Cardiac septum (tissue), 1 donor: ENCODE data around the gene MRPL40. TPM values are rescaled to one million over a fixed set of nuclear protein-coding genes. Genes with fewer than 3 reads are reported as not detected.
A peak's percentile ranks its signal among the peaks of the same experiment; 100 is the strongest.

Source experiments
- DNase-seq: peaks from one replicate; pipeline ENCODE4 v3.0.0-alpha.2; 2020; ENCODE audit warnings: low spot score
- intact Hi-C: fragments of 100-400 bp; cut with DNase I; formaldehyde crosslinking; loops from one replicate; pipeline ENCODE4 v1.14.0; 2022
- total RNA-seq: library from RNA; stranded (reverse); fragmentation: NEBNext Ultra II Directional; extraction: Animal tissue kit (Norgen Biotek cat#: 25700); gene quantifications from one replicate; pipeline ENCODE4 v1.2.1, GENCODE V29; 2021
- donor health status: DM: no; HTN: no; CAD: no.

MRPL40 gene
- total RNA-seq, 1 donor from 2014 or later: 44.1 TPM

DNA sequence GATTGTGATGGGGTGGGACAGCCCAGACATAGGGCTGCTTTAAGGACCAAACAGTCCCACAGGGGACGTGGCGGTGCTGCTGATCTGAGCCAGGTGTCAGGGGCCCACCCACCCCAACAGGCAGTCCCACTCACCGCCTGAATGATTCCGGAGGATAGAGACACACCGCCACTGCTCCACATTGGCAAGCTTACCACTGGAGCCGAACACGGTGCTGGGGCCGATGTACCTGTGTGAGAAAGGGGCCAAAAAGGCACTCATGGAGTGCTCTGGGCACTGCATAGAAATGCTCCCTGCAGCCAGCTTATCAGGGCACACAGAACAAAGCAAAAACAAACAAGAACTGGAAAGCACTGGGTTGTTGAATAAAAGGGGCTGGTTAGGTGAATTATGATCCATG lies 26.7 kb upstream of the MRPL40 start:
- DNase-seq: no peak
- intact Hi-C loops: loop anchor here (10.0 kb wide), 1 partner anchor 61 kb away; no protein-coding TSS in a partner anchor

DNA sequence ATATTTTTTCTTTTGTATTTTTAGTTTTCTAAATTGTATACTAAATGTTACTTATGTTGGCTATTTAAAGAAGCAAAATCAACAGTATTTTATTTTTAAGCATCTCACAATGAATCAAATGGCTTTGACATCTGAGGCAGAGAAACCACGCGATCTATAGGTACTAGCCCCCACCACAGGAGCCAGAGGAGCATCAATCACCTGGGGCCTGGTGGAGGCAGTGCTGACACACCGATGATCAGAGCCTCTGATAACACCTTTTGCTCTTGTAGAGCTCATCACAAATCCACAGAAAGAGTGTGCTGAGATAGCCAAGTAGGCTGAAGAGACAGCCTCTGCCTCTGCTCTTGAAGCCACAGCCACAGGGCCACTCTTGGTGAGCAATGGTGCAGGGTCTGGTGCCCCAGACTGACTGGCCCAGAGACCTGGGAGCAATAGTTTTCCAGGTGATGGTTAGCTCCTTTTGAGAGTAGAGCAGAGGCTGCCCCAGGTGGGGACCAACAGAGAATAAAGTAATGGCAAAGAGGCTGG lies 26.0 kb upstream of the MRPL40 start:
- intact Hi-C loops: loop anchor here (10.0 kb wide), 1 partner anchor 62 kb away; no protein-coding TSS in a partner anchor
- no peak for DNase-seq

DNA sequence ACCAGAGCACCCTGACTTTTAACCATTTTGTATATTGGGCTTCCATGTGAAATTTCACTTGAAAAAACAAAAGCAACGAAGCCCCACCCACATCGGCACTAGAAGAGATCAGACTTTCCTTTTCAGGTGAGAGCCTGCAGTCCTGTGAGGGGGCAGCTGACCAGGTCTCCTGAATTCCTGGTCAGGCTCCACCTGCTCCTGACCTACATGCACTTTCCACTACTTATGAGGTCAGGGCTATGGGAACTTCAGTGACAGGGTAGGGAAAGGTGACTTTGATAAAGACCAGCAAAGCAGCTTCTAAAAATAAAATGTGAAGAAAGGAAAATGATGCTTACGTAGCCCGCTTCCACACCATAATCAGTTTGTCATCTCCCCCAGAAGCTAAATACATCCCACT lies 25.5 kb upstream of the MRPL40 start:
- no peak for DNase-seq
- intact Hi-C loops: loop anchor here (10.0 kb wide), 1 partner anchor 62 kb away; no protein-coding TSS in a partner anchor

DNA sequence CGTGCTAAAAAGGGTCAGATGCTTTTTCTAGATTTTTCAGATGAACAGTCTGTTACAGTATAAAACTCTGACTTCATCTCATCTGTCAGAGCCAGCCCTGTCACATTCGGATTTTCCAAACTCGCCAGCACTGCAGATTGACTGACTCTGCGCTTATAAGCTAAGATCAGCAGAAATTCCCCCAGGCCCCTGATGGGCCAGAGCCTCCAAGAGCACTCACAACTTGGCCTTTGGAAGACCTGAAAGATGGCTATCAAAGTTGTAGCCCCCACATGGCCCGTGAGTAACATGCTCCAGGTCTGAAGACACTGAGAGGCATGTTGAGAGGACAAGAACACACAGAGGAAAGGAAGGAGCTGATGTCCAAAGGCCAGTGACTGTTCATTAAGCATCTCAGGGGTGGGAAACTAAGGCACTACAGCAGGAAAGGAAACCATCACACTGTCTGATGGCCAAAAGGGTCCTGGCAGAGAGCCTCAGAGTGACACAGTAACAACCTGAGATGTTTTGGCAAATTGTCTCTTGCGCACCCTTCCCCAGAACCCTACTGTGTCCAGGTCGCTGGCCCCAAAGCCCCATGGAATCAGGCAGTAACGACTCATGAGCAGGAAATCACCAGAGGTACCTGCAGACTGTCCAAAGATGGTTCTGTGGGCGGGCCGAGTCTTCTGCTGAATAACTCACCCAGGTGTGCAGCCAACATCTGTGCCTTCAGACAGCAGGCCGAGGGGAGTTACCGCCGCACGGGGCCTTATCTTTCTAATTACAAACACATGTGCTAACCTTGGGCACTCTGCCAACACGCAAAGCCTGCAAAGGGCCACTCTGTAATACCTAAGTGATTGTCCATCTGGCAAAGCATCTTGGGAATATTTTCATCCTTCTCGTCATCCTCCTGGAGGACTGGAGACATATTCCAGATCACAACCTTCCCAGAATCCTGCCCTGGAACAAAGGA lies 24.4 kb upstream of the MRPL40 start:
- DNase-seq: no peak

DNA sequence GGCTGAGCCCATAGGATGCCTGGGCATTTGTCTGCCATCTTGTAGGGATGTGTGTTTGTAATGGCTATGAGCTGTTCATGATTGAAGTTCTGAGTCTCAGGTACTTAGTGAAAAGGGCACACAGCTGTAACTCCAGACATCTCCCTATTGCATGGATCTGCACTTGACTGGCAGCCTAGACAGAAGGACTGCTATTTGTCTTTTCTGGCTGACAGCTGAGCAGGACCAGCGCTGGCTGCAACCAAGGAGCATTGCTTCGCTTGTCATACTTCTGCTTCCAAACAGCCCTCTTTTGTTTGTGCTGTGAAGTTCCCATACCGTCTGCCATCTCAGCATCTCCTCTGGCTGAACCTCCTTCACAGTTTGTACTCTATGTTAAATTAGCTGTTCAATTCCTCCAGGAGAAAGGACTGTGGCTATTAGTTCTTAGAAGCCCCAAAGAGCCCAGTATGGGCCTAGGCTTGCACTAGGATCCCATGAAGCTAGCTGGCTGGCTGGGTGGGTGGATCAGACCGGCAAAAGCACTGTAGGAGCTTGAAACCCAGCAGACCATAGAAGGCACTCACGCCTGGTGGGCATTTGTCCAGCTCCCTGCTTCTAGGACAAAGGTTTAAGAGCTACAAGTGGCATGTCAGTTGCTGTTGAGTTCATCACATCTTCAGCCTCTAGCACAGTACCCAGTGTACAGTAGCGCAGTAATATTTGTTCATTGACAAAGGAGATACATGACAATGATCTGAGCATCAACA lies 21.2 kb upstream of the MRPL40 start:
- no peak for DNase-seq

More for the DNA sequence above, 24.4 kb upstream of the MRPL40 start:
- intact Hi-C loops: loop anchor here (10.0 kb wide), 1 partner anchor 63 kb away; no protein-coding TSS in a partner anchor

DNA sequence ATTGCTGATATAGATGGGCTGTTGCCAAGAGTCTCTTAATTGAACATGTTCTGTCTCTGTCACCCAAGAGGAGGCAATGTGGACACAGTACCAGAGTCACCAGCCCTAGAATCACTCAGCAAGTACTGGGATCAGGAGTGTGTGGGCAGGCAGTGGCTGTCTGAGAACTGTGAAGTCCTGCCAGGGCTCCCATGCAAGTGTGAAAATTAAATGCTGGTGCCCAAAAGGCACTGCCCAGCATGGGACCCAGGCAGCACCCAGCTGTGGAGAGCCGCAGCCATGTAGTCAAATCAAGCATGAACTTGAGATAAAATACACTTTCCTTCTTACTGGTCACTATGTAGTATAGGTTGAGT lies 20.7 kb upstream of the MRPL40 start:
- no peak for DNase-seq
- intact Hi-C loops: no loop called here

More for the DNA sequence above, 21.2 kb upstream of the MRPL40 start:
- intact Hi-C loops: no loop called here

DNA sequence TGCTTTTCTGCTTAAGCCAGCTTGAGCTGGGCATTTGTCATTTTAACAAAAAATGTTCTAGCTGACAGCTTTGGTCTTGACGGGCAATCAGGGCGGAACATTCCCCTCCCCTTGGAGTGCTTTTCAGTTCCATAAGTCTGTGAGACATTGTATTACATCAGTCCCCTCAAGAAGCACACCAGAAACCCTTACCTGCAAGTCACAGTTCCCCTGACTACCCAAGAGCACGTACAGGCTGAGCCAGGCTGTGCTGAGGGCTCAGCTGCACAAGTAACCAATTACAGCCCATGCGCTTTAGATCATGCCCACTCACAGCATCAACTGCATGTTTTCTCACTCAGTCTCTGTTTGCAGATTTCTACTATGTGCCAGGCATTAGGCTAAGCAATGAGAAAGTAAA lies 19.9 kb upstream of the MRPL40 start:
- intact Hi-C loops: no loop called here
- no peak for DNase-seq

DNA sequence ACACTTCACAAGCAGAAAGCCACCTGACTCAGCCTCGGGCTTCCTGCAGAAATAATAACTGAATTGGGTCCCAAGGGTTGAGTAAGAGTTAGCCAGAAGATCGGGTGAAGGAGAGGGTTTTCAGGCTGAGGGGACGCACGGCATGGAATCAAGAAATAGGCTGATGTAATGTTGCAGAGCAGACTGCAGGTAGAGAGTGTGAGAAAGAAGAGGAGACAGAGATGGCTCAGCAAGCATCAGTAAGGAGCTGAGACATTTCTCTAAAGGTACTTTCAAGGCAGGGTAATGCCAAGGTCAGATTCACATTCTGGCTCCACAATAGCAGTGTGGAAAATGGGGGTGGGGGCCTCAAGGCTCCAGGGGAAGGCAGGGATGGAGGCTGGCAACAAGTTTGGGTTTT lies 19.4 kb upstream of the MRPL40 start:
- DNase-seq: no peak
- intact Hi-C loops: no loop called here

DNA sequence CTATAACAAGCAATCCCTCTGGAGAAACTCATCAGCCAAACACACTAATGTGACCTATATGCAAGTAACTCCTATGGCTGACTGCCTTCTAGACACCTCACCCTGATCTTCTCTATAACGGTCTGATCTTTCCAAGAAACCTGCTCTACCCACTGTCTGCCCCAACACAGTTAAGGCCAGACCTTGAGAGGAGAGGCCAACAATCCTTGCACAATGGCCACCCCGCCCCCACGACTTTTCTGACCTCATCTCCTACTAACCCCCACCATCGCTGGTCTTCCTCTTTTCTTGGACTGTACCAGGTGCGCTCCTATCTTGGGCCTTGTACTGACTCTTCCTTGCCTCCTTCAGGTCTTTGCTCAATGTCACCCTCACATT lies 13.3 kb upstream of the MRPL40 start:
- DNase-seq: peak; percentile 88
- intact Hi-C loops: no loop called here

DNA sequence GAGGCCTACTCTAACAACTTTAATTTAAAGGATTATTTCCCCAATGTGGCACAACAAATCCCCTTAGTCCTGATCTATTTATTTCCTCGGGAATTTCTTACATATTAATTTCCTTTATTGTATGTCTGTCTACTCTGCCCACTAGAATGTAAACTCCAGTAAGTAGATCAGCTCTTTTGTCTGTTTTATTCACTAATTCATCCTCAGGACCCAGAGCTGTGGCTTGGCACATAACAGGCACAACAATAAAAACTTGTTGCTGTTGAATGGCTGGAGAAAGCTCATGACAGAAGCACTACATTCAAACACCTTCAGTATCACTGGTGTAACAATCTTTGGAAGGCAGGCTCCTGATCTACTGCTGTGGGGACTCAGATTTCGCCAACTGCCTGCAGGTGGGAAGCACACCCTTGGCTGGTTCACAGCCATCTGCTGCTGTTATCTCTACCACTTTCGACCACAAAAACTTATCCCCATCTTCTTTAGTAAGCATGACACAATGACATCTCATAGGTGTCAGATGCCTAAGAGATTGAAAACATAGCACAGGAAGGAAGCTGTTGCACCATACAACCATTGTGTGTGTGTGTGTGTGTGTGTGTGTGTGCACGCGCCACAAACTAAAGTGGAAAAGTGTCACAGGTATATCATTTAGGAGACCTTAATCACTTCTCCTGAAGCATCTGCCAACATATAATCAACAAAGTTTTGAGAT lies 12.7 kb upstream of the MRPL40 start:
- no peak for DNase-seq
- intact Hi-C loops: no loop called here

DNA sequence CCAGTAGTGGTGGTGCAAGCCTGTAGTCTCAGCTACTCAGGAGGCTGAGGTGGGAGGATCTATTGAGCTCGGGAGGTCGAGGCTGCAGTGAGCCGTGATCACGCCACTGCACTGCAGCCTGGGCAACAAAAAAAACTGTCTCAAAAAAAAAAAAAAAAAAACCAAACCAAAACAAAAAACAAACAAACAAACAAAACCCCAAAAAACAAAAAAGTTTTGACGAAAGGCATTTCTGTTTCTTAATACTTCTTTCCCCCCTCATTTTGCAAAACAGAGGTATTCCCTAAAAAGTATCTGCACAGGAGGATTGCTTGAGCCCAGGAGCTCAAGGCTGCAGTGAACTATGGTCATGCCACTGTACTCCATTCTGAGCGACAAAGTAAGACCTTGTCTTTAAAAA lies 12.0 kb upstream of the MRPL40 start:
- intact Hi-C loops: no loop called here
- DNase-seq: no peak

DNA sequence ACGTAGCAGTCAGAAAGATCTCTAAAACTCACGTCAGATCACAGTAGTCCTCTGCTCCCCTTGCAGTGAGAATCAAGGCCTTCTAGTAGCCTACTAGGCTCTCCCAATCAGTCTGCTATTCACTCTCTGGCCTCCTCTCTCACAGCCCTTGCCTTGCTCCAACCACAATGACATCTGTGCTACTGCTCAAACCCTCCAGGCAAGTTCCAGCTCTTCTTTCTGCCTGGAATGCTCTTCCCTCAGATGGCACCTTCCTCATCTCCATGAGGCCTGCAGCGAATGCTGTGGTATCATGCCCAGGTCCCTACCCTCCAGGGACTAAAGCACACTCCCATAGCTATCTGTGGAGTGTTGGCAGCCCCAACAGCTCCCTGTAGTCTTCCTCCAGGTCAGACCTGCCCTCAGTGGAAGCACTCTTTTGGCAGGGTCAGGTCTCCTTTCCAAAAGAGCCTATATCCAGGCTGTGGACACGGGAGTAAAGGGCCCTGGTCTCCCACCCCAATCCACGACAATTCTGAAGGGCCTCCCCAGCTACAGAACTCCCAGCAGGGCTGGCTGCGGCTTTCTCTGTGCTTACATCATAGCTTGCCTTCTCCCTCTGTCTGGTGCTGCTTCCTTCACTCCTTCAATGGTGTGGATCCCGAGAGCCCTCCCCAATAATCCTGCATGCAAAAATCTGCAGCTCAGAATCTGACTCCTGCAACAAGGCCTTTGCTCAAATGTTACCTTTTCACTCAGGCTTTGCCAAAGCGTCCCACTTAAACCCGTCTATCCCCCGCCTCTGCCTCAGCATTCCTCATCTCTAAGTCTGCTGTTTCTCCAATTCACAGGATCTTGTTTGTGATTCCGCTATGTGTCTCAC lies 9.7 kb upstream of the MRPL40 start:
- intact Hi-C loops: no loop called here
- DNase-seq: no peak

DNA sequence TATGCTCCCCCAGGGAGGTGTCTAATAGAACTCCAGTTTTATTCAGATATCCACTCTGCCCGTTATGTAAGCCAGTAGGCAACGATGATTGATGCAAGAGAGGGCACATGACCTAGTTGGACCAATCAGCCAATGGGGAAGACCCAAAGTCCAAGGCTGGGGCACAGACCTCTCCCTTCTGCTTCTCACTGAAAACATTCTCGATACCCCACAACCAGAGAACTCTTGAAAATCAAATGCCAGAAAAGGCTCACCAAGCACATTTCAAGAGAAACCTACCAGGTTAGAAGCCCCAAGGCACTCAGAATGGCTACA lies 8.2 kb upstream of the MRPL40 start:
- peak; percentile 77 for DNase-seq
- intact Hi-C loops: no loop called here

DNA sequence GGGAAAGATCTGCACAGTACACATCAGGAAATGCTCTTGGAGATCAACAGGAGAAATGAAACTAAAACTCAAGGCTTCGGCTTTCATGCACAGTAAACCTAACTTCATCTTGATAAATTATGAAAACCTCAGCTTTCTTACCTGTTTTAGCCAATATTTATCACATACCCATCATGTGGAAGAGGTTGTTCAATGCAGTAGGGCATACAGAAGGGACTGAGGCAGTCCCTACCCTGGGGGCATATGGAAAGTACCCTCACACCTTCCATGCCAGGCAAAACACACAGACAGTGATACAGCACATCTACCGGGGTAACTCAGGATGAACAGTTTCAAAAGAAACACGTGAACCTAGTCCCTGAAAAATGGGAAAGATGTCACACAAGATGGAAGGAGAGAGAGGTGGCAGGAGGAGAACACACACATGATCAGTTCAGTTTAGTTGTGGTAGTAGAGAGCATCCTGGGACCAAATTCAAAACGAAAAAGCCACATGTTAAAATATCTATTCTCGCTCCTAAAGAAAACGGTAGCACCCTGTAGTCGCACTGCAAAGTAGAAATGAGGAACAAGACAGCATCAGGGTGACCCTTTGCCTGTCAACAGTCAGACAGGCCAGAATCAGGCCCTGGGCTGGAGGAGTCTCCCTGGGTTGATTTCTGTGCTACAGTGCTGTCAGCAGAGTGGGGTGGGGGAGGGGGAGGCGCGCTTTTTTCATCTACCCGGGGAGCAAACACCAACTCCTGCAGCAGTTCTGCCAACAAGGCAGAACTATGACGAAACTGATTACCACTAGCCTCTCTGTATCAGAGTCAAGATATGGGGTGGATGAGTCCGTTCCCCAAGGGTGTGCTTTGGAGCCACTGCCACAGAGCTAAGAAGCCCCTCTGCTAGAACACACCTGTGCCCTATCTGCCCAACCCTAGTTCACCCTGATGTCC lies 2.1 kb upstream of the MRPL40 start:
- intact Hi-C loops: loop anchor here (5.0 to 10.0 kb wide), 2 partner anchors 138 to 305 kb away; partner anchors contain the start of genes CLTCL1 and DGCR2
- no peak for DNase-seq

DNA sequence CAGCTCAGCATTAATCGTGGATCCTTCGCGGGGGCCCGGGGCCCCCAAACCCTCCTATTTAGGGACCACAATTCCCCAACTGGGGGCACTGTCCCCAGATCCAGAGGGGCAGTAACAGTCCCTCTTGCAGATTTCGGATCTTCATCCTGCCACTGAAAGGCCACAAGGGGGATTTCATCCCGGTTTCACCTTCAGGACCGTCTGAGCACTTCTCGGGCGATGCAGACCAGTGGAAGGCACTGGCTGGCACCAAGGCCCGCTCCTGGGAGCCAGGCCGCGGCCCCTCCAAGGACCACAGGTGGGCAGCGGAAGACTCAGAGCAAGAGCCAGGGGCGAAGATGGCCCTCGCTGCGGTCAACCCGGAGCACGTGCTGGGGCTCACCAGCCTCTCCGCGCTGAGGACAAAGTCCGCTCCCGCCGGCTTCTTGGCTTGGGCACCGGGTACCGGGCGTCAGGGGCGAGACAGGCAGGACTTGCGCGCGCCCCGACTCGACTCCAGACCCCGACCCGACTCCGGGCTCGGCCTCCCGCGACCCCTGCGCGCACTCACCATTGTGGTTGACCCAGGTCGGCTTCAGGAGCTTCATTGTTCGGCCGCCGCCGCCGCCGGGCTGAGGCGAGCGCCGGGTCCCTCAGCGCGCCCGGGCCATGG lies 1.3 kb upstream of the MRPL40 start:
- peak; percentile 78 for DNase-seq
- intact Hi-C loops: loop anchor here (5.0 to 10.0 kb wide), 2 partner anchors 139 to 306 kb away; partner anchors contain the start of genes CLTCL1 and DGCR2

DNA sequence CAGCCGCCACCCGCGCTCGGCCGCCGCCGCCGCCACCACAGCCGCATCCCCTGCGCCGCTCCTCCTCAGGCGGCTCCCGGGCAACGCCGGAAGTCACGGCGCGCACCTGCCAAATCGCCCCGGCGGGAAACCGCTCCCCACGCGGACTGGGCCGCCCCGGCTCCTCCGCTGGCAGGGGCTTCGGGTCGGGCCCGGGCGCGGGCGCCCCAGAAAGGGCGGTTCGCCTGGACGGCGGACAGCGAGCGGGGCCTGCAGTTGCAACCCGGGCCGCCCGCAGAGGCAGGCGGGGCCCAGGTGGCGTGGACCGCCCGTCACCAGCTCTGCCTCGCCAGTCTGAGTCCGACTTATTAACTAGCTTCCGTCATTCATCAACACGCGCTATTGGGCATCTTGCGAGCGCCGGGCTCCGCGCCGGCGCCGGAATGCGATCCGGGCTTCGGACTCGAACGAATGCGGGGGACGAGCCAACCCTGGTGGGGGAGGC lies 654 bp upstream of the MRPL40 start, which contains the start of gene HIRA:
TSS of gene HIRA (minus strand) at position 85 of the 484 bp plus-strand sequence. CDS start 257 bp downstream, outside the sequence.
- peak; percentile 90 for DNase-seq
- intact Hi-C loops: loop anchor here (2.0 to 10.0 kb wide), 4 partner anchors 15 to 307 kb away; partner anchors contain the start of genes C22orf39, CDC45, CLTCL1 and DGCR2

DNA sequence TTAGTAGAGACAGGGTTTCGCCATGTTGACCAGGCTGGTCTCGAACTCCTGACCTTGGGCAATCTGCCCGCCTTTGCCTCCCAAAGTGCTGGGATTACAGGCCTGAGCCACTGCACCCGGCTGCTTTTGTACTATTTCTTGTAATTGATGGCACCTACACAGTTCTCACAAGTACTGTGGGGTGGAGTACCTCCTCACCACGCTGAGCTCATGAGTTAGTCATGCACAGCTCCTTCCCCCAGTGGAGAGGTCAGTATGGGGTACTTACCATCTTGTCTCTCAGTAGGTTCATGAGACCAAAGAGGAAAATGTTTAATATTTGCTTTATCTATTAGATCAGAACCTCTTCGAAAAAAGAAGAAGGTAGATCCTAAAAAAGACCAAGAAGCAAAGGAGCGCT lies 2.1 kb downstream of the MRPL40 start:
- no peak for DNase-seq

More for the DNA sequence above, 2.1 kb downstream of the MRPL40 start:
- intact Hi-C loops: loop anchor here (5.0 to 10.0 kb wide), 2 partner anchors 142 to 310 kb away; partner anchors contain the start of genes CLTCL1 and DGCR2
